Activated CD4-positive, alpha-beta T cell treated with anti-CD3 and anti-CD28 coated beads, Interleukin-2, amount 10 ng/mL, durations not matched to agents 7 days and 5 days (primary cell): ENCODE results near the gene LAMA5. TPM values are rescaled to one million over a fixed set of nuclear protein-coding genes. Genes with fewer than 3 reads are reported as not detected.

ENCODE experiments used
- CTCF ChIA-PET: fragments of 350-600 bp; sonication (Branson Sonifier 250); formaldehyde crosslinking; loops from one replicate; lab custom pipeline; 2021; ENCODE audit warnings: antibody characterized with exemption; lab: Charles Lee
- POLR2A ChIA-PET: fragments of 350-600 bp; sonication (Branson Sonifier 250); formaldehyde crosslinking; loops from one replicate; lab custom pipeline; 2021; ENCODE audit warnings: antibody characterized with exemption; lab: Charles Lee
- DNase-seq: peaks from one replicate; pipeline ENCODE4 v3.0.0-alpha.2; 2020
- H3K27ac Mint-ChIP-seq: one replicate; pipeline ENCODE4 v1.8.0; 2021; ENCODE audit warnings: mild to moderate bottlenecking, moderate library complexity, mixed read lengths
- H3K27me3 Mint-ChIP-seq: one replicate; pipeline ENCODE4 v1.8.0; 2021; ENCODE audit warnings: mixed read lengths
- H3K36me3 Mint-ChIP-seq: one replicate; pipeline ENCODE4 v1.8.0; 2021; ENCODE audit warnings: low read depth, mixed read lengths
- H3K4me1 Mint-ChIP-seq: one replicate; pipeline ENCODE4 v1.8.0; 2021; ENCODE audit warnings: mixed read lengths
- H3K4me3 Mint-ChIP-seq: one replicate; pipeline ENCODE4 v1.8.0; 2021; ENCODE audit warnings: mild to moderate bottlenecking, moderate library complexity, mixed read lengths
- H3K9me3 Mint-ChIP-seq: one replicate; pipeline ENCODE4 v1.8.0; 2021; ENCODE audit warnings: mixed read lengths
- microRNA-seq: library from miRNA; unstranded; fragments of <30 nt; microRNA quantifications from one replicate; pipeline ENCODE4 v1.2.0, GENCODE V29; 2021; ENCODE audit warnings: borderline microRNAs expressed, borderline replicate concordance
- total RNA-seq, 2 experiments: library from RNA; stranded (reverse); gene quantifications; one replicate each; pipeline ENCODE4 v1.2.3, GENCODE V29; 2021

LAMA5 gene
- total RNA-seq, 2 experiments from 2014 or later = 0.64 to 0.67 TPM

- H3K36me3 Mint-ChIP-seq = peaks cover 14% of the 10 kb centered on the region
- CTCF ChIA-PET = interaction anchor here (0.7 kb wide), 1 partner anchor 15 kb away, joined by 4 read pairs; no protein-coding TSS in a partner anchor
- DNase-seq = no peak
Measured at GRCh38 chr20:62266340-62266739, 100.8 kb downstream of the LAMA5 start.

GRCh38 chr20:62265365-62265764 lies 101.7 kb downstream of the LAMA5 start:
- no peak for DNase-seq
- POLR2A ChIA-PET = no interaction called here
- Mint-ChIP-seq H3K4me3 (no peak overlapping the region), H3K4me1 (no peaks in the 10 kb centered on the region), H3K36me3 (peaks cover 14% of the 10 kb centered on the region), H3K27me3 (no peaks in the 10 kb centered on the region), H3K27ac (no peak overlapping the region), H3K9me3 (no peaks in the 10 kb centered on the region)
- CTCF ChIA-PET = no interaction called here

More at GRCh38 chr20:62266340-62266739, 100.8 kb downstream of the LAMA5 start:
- Mint-ChIP-seq H3K27me3 (no peaks in the 10 kb centered on the region), H3K4me3 (no peak overlapping the region), H3K9me3 (no peaks in the 10 kb centered on the region), H3K27ac (no peak overlapping the region), H3K4me1 (no peaks in the 10 kb centered on the region)
- POLR2A ChIA-PET = no interaction called here

- Mint-ChIP-seq H3K9me3 (no peaks in the 10 kb centered on the region), H3K27ac (no peak overlapping the region), H3K4me3 (no peak overlapping the region), H3K27me3 (no peaks in the 10 kb centered on the region), H3K4me1 (no peaks in the 10 kb centered on the region), H3K36me3 (peaks cover 16% of the 10 kb centered on the region)
- ChIA-PET POLR2A (no interaction called here), CTCF (no interaction called here)
- no peak for DNase-seq
Measured at GRCh38 chr20:62263396-62263795, 103.7 kb downstream of the LAMA5 start.

- no peak for DNase-seq
- no peaks in the 10 kb centered on the region for H3K27me3 Mint-ChIP-seq
- H3K27ac Mint-ChIP-seq = no peak overlapping the region
- no peak overlapping the region for H3K4me3 Mint-ChIP-seq
- no peaks in the 10 kb centered on the region for H3K4me1 Mint-ChIP-seq
- H3K9me3 Mint-ChIP-seq = no peaks in the 10 kb centered on the region
- CTCF ChIA-PET = no interaction called here
- peaks cover 16% of the 10 kb centered on the region for H3K36me3 Mint-ChIP-seq
- POLR2A ChIA-PET = no interaction called here
Measured at GRCh38 chr20:62262064-62262463, 105.0 kb downstream of the LAMA5 start.

- Mint-ChIP-seq H3K9me3 (no peaks in the 10 kb centered on the region), H3K36me3 (peaks cover 4% of the 10 kb centered on the region), H3K4me1 (no peaks in the 10 kb centered on the region), H3K27ac (no peak overlapping the region), H3K4me3 (no peak overlapping the region), H3K27me3 (no peaks in the 10 kb centered on the region)
- DNase-seq = no peak
- ChIA-PET POLR2A (no interaction called here), CTCF (no interaction called here)
Measured at GRCh38 chr20:62259294-62259565, 107.9 kb downstream of the LAMA5 start.

Small RNAs within 50 kb of the gene (microRNA-seq; reads per million reads assigned to microRNA genes)
- not detected for gene MIR4758

Other genes with a start within 250 kb of the LAMA5 start
- gene LSM14B, start 244.8 kb downstream of the LAMA5 start, total RNA-seq = 10 to 100 TPM; 42.6 to 47.1 TPM
- 100 to 1,000 TPM; 250 to 306 TPM for gene PSMA7, start 223.9 kb downstream of the LAMA5 start, total RNA-seq
- gene SS18L1, start 223.5 kb downstream of the LAMA5 start, total RNA-seq = 10 to 100 TPM; 17.3 to 19.7 TPM
- gene MTG2, start 184.3 kb downstream of the LAMA5 start, total RNA-seq = 10 to 100 TPM; 33.6 to 37.3 TPM
- not detected for gene HRH3, start 147.0 kb downstream of the LAMA5 start, total RNA-seq
- gene OSBPL2, start 128.8 kb downstream of the LAMA5 start, total RNA-seq = 10 to 100 TPM; 30.2 to 30.9 TPM
- gene ADRM1, start 64.3 kb downstream of the LAMA5 start, total RNA-seq = 10 to 100 TPM; 86.1 to 90.1 TPM
- gene RPS21, start 19.8 kb upstream of the LAMA5 start, total RNA-seq = 1,000 to 10,000 TPM; 1,391 to 1,979 TPM
- 10 to 100 TPM; 19.1 to 22.5 TPM for gene CABLES2, start 40.0 kb upstream of the LAMA5 start, total RNA-seq
- gene RBBP8NL, start 60.2 kb upstream of the LAMA5 start, total RNA-seq = not detected
- not detected for gene GATA5, start 108.7 kb upstream of the LAMA5 start, total RNA-seq